Measurements from ENCODE around the gene DYNLT1.

DNA sequence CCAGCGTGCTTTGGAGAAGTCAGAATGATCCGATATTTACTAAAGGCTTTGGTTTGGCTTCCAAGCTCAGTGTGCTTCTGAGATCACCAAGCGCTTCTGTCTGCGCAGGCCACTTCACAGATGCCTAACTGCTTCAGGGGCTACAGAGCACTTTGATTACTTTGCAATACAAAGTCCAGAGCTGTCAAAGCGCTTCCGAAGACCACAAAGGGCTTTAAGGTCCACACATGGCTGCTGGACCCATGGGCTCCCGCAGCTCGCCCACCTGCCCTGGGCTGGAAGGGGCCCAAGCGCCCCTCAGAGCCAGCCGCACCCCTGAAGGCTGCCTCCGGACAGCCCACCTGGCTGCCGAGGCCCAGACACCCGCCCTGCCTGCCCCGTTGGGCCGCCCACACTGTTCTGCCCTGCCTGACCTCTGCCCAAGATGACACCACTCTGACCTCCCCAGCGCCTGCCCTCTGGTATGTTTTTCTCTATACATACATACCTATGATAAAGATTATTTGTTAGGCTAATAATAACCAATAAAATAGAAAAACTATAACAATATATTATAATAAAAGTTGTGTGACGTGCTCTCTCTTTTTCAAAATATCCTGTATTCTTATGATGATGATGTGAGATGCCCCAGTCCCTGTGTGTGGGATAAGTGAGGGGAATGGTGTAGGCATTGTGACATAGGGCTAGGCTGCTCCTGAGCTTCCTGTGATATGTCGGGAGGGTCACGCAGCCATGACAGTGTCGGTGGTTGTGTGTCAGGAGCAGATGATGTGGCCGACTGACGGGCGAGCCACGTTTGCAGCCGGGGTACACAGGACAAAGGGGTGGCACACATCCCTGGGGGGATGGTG is 22.6 kb downstream of the DYNLT1 start:
- TF ChIP-seq, protein P1, sequence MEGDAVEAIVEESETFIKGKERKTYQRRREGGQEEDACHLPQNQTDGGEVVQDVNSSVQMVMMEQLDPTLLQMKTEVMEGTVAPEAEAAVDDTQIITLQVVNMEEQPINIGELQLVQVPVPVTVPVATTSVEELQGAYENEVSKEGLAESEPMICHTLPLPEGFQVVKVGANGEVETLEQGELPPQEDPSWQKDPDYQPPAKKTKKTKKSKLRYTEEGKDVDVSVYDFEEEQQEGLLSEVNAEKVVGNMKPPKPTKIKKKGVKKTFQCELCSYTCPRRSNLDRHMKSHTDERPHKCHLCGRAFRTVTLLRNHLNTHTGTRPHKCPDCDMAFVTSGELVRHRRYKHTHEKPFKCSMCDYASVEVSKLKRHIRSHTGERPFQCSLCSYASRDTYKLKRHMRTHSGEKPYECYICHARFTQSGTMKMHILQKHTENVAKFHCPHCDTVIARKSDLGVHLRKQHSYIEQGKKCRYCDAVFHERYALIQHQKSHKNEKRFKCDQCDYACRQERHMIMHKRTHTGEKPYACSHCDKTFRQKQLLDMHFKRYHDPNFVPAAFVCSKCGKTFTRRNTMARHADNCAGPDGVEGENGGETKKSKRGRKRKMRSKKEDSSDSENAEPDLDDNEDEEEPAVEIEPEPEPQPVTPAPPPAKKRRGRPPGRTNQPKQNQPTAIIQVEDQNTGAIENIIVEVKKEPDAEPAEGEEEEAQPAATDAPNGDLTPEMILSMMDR (conservative IDR thresholded peaks at IDR 0.05; ENCODE audit: low read length) = no peak
- TF ChIP-seq EZH2phosphoT487 (IDR thresholded peaks at IDR 0.05; ENCODE audit: borderline replicate concordance, low read depth, low read length) = no peak
